Testis (tissue), 3 donors: ENCODE measurements around the gene LARP1. TPM values are rescaled to one million over a fixed set of nuclear protein-coding genes. Genes with fewer than 3 reads are reported as not detected.

Source experiments
- DNase-seq: peaks from one replicate; pipeline ENCODE4 v3.0.0-alpha.2; 2019
- H3K27ac ChIP-seq, 2 donors: fragments of 200-600 bp; sonication (generic); one replicate each; pipeline ENCODE4 v1.5.1; 2019
- H3K27me3 ChIP-seq: fragments of 200-600 bp; sonication (generic); one replicate; pipeline ENCODE4 v1.5.1; 2019
- H3K36me3 ChIP-seq: fragments of 200-600 bp; sonication (generic); one replicate; pipeline ENCODE4 v1.5.1; 2017; ENCODE audit warnings: low read depth; ENCODE audit errors: missing control alignments
- H3K4me1 ChIP-seq: fragments of 200-600 bp; sonication (generic); one replicate; pipeline ENCODE4 v1.5.1; 2019
- H3K4me3 ChIP-seq, 2 donors: fragments of 200-600 bp; sonication (generic); one replicate each; pipeline ENCODE4 v1.5.1; 2017 to 2019
- H3K9me3 ChIP-seq: fragments of 200-600 bp; sonication (generic); one replicate; pipeline ENCODE4 v1.5.1; 2017
- POLR2A ChIP-seq: fragments of 450-650 bp; IDR thresholded peaks from one replicate; pipeline ENCODE4 v1.6.1; 2017; ENCODE audit warnings: antibody characterized with exemption, mild to moderate bottlenecking, moderate library complexity
- WGBS, 2 donors: methylation state at CpG; one replicate each; pipeline ENCODE4 v1.1.5; 2018; 5-methylcytosine and 5-hydroxymethylcytosine counted together
- intact Hi-C: fragments of 100-400 bp; cut with DNase I; formaldehyde crosslinking; loops from one replicate; pipeline ENCODE4 v1.15.1; 2023; ENCODE audit warnings: low total_unique reads
- polyA plus RNA-seq: library from polyadenylated mRNA; stranded (reverse); fragments of 350-450 nt; fragmentation: Illumina TruSeq; extraction: RNeasy Lipid Tissue Mini Kit (QIAGEN cat#74804); gene quantifications from one replicate; pipeline ENCODE4 v1.2.3, GENCODE V29; 2014; ENCODE audit warnings: low read depth, low replicate concordance; ENCODE audit not compliant: insufficient read depth
- total RNA-seq, 2 donors: library from RNA; depleted of rRNA; stranded (reverse); fragments of >200 nt; gene quantifications; one replicate each; pipeline ENCODE4 v1.2.3, GENCODE V29; 2016
- TF ChIP-seq, protein P1 (sequence below), 3 experiments: fragments of 450-650 bp in 2 of 3; fragments of 200-600 bp in 1 of 3; sonication (generic) in 1 of 3; IDR thresholded peaks; one replicate each; pipeline ENCODE4 v1.5.1; 2016 to 2019; ENCODE audit warnings: antibody characterized with exemption in 3 of 3, mild to moderate bottlenecking in 2 of 3, moderate library complexity in 1 of 3

LARP1 gene
- total and polyA plus RNA-seq, 3 donors from 2014 or later: 118 to 174 (median 169) TPM

DNA sequence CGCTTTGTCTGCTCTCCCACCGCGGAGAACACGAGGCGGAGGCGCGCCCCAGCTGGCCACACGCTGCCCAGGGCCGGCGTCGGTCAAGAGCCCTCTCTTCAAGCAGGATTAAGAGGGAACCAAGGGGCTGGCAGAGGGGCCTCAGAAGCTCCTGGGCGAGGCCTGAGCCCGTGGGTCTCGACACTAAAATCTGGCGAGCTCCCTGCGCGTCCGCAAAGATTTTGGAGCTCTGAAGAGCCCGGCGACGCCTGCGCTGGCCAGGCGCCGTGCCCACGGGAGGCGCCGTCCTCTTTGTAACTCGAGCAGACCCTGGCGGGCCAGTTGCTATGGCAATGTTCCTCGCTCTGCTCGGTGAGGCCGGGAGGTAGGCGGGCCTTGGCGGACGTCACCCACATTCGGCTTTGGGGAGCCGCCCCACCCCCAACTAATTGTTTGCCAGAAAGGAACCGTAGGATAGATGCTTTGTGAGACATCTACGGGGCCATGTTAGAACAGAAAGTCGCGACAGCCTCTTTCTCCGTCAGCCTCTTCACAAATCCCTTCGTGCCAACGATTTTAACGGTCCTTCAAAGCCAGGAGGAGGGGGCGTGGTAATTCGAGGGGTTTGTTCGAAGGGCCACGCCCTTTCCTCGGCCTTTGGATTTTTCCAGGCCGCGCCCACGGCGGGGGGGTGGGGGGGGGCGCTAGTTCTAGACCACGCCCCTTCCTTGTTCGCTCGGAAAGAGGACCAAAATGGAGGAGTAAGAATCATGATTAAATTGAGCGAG is 102.5 kb downstream of the LARP1 start:
- Histone ChIP-seq H3K4me1 (peaks cover 28% of the 10 kb centered on the region), H3K36me3 (no peaks in the 10 kb centered on the region), H3K4me3 (peak overlapping the region; percentile 92 to 94), H3K27me3 (no peaks in the 10 kb centered on the region), H3K27ac (peak overlapping the region; percentile 93 to 100), H3K9me3 (no peaks in the 10 kb centered on the region)
- 1% methylated on average over 59 of the region's 59 CpGs; no CpG with 5 or more reads in 1 of the 2 donors for WGBS, 2 donors
- intact Hi-C loops: loop anchor here (5.0 kb wide), 1 partner anchor 100 kb away; the partner anchor contains the start of gene LARP1
- DNase-seq: peak; percentile 98
- TF ChIP-seq, protein P1, sequence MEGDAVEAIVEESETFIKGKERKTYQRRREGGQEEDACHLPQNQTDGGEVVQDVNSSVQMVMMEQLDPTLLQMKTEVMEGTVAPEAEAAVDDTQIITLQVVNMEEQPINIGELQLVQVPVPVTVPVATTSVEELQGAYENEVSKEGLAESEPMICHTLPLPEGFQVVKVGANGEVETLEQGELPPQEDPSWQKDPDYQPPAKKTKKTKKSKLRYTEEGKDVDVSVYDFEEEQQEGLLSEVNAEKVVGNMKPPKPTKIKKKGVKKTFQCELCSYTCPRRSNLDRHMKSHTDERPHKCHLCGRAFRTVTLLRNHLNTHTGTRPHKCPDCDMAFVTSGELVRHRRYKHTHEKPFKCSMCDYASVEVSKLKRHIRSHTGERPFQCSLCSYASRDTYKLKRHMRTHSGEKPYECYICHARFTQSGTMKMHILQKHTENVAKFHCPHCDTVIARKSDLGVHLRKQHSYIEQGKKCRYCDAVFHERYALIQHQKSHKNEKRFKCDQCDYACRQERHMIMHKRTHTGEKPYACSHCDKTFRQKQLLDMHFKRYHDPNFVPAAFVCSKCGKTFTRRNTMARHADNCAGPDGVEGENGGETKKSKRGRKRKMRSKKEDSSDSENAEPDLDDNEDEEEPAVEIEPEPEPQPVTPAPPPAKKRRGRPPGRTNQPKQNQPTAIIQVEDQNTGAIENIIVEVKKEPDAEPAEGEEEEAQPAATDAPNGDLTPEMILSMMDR (IDR thresholded peaks at IDR 0.05): no peak
- peak; percentile 3 for TF ChIP-seq POLR2A

DNA sequence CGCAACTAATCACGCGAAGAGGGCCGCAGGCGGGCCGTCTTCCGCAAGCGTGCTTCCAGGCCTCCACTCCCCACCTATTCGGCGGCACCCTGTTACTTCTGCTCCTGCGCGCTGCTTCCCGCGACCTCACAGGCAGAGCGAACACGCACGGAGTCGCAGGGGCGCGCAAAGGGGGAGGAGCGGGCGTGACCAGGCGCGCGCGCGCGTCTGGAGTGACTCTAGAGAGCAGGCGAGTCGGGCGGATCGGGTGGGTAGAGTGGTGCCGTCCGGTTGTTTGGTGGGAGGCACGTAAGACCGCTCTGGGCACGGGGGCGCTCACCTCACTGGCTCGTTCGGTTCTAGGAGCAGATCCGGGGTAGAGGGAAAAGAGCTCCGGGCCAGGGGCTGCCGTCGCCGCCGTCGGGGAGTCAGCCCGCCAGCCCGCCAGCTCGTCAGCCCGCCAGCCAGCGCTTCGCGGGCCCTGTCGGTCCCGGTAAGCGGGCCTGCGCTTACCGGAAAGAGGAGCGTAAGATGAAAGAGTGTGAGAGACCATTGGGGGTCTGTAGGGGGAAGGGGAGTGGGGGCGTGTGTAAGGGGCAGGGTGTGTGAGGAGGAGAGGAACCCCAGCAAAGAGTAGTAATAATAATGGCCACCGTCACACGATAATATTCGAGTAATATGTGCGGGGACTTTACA is 103.3 kb downstream of the LARP1 start, which contains the start of gene CNOT8:
Gene CNOT8 (plus strand): TSS at position 331 of the 675 bp plus-strand sequence. CDS start 4,652 bp downstream, outside the sequence.
- TF ChIP-seq, protein P1 (IDR thresholded peaks at IDR 0.05): no peak
- peak; percentile 84 for TF ChIP-seq POLR2A
- intact Hi-C loops: loop anchor here (5.0 kb wide), 1 partner anchor 101 kb away; the partner anchor contains the start of gene LARP1
- peak; percentile 100 for DNase-seq
- Histone ChIP-seq H3K27ac (peak within 1 kb of the TSS; percentile 93 to 100), H3K4me1 (peaks cover 33% of the 10 kb centered on the region), H3K36me3 (no peaks in the 10 kb centered on the region), H3K9me3 (no peaks in the 10 kb centered on the region), H3K27me3 (no peaks in the 10 kb centered on the region), H3K4me3 (peak within 1 kb of the TSS; percentile 92 to 94)
- 0% methylated on average over 22 to 60 of the region's 65 CpGs for WGBS, 2 donors

DNA sequence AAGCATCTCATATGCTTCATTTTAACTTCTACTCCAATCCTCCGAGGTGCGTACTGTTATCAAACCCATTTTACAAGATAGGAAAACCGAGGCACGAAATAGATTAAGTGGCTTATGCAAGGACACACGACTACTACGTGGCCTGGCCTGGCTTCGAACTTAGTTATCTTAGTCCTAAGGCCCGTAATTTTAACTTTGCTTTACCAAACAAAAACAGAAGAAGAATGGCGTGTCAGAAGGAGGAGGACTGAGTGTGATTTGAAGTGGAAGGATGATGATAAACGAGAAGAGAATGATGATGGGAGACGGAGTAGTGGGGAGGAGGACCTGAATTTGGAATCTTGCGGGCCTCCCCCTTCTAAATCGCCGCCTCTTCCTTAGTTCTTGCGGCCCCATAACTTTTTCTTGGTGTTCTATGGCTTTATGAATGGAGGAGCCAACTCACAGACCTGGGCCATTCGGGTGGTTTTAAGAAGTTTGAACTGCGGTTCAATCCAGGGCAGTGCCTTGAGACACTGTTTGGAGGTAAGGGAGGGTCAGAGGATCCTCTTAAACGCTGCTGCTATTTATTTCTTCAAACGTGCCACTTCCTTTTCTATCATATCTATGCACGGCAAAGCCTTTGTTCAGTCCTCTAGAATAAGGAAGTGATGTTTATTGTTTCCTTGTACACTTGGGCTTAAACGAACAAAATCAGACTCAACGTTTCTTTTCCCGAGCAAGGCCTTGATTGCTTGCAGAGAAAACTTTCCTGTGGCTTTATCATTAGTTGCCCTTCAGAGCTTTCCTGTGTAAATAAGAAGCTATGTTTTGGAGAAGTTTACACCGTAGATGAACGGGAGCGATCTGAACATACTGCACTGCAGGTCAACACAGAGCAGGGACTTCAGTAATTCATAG is 104.0 kb downstream of the LARP1 start:
- TF ChIP-seq, protein P1 (IDR thresholded peaks at IDR 0.05): no peak
- TF ChIP-seq POLR2A: no peak
- 1% methylated on average over 26 of the region's 26 CpGs for WGBS, 2 donors
- no peaks in the 10 kb centered on the region for H3K36me3 ChIP-seq
- H3K27me3 ChIP-seq: no peaks in the 10 kb centered on the region
- peak overlapping the region; percentile 93 to 100 for H3K27ac ChIP-seq
- H3K4me3 ChIP-seq: peak overlapping the region; percentile 92 to 94
- intact Hi-C loops: loop anchor here (5.0 kb wide), 1 partner anchor 102 kb away; the partner anchor contains the start of gene LARP1
- DNase-seq: no peak
- H3K9me3 ChIP-seq: no peaks in the 10 kb centered on the region
- peaks cover 33% of the 10 kb centered on the region for H3K4me1 ChIP-seq

DNA sequence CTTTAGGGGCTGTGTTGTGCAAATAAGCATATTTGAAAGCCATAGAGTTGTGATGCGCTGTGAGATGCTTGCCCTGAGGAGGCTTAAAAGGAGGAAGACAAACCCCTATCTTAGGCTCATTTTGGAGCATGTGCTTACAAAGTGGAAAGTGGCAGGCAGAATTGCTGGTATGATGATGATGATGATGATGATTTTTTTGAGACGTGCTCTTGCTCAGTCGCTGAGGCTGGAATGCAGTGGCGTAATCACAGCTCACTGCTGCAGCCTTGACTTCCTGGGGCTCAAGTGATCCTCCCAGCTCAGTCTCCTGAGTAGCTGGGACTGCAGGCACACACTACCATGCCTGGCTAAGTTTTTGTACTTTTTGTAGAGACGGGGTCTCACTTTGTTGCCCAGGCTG is 104.9 kb downstream of the LARP1 start:
- H3K27ac ChIP-seq: peak overlapping the region; percentile 93 to 100
- intact Hi-C loops: no loop called here
- H3K27me3 ChIP-seq: no peaks in the 10 kb centered on the region
- no peaks in the 10 kb centered on the region for H3K36me3 ChIP-seq
- TF ChIP-seq POLR2A: no peak
- TF ChIP-seq, protein P1 (IDR thresholded peaks at IDR 0.05): no peak
- no peaks in the 10 kb centered on the region for H3K9me3 ChIP-seq
- peaks cover 33% of the 10 kb centered on the region for H3K4me1 ChIP-seq
- peak; percentile 70 for DNase-seq
- WGBS, 2 donors: 6 to 9% methylated on average over 5 of the region's 5 CpGs
- H3K4me3 ChIP-seq: peak overlapping the region; percentile 92 to 94
